Measurements from ENCODE around the gene SPDYC.
A peak's percentile ranks its signal among the peaks of the same experiment; 100 is the strongest.
"Not testable (repeated sequence)": the region's sequence is repeated elsewhere in the genome, so short reads cannot be mapped to it uniquely, and the experiment has no call there.

SPDYC gene

DNA sequence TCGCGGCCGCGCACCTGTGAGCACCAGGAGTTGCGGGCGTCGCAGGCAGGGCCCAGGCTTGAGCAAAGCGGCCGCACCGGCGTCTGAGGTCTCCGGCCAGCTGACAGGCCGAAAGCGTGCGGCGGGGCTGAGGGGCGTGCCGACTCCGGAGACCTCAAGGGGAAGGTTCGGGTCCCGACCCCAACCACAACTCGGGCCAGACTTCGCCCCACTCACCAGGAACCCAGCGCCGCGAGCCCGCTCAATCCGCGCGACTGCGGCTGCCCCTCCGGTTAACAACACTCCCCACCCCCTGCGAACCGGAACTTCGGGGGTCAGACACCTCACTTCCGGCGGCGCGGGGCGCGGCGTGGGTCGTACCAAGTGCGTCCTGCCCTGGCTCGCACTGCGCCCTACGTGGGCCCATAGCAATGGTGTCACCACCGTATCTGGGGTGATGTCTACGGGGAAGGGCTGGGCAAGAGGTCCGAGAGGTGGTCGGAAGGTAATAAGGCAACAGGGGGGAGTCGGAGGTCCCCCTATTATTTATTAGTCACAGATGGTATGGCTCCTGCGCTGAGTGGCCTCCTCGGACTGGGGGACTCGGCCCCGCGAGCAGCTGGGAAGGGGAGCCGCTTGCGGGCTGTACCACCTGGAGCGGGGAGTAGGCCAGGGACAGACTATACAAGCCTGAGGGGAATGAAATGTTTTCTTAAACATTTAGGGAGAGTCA is 35.6 kb upstream of the SPDYC start, which contains the start of gene SYVN1:
Gene SYVN1, minus strand, starts transcription at position 280 of the 712 bp plus-strand sequence. CDS start 918 bp downstream, outside the sequence.
- DNase-seq (ENCODE audit: low read depth): peak; percentile 74

DNA sequence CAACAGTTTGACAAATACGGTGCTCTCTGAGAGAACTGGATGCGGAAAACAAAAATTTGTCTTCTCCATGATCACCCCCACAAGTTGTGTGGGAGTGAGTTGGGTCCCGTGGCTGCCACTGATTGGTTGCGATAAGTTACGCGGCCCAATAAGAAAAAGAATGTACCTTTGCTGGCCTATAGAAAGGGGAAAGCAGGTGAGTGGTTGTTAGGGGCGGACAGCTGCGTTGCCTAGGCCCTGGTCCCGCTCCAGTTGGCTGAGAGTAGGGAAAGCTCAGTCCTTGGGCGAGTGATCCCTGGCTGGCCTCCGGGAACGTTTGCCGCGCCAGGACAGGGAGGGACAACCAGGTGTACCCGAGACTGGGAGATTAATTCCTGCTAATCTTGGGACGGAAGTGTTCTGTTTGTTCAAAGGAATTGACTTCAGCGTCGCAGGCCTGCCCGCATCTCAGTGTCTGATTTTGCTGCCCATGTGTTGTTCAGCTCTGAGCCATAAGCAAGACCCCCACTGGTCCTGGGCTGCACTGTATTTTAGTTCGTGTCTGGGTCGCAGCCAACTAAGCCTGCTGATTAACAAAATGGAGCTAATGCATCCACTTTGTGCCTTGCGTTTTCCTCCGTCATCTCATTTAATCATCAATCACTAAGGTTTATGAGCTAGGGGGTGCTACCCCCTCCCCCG is 34.9 kb upstream of the SPDYC start:
- peak; percentile 91 for DNase-seq (ENCODE audit: low read depth)

- no peak for DNase-seq (ENCODE audit: low read depth)
Measured at GRCh38 chr11:65135633-65136145, 34.3 kb upstream of the SPDYC start.

DNA sequence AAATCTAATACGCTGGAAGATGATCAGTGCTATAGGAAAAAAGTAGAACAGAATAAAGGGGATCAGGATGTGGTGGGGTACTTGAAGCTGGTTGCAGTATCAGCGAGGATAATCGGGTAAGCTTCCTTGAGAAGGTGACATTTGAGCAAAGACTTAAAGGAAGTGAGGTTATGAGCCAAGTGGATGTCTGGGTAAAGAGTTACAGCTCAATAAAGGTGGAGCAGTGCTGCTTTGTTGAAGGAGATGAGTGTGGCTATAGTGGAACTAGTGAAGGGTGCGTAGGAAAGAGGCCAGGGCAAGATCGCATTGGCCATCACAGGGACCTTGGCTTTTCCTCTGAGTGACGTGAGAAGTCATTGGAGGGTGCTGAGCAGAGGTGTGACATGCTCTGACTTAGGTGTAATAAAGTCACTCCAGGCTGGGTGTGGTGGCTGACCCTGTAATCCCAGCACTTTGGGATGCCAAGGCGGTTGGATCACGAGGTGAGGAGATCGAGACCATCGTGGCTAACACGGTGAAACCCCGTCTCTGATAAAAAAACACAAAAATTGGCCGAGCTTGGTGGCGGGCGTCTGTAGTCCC is 33.4 kb upstream of the SPDYC start:
- no peak for DNase-seq (ENCODE audit: low read depth)

DNA sequence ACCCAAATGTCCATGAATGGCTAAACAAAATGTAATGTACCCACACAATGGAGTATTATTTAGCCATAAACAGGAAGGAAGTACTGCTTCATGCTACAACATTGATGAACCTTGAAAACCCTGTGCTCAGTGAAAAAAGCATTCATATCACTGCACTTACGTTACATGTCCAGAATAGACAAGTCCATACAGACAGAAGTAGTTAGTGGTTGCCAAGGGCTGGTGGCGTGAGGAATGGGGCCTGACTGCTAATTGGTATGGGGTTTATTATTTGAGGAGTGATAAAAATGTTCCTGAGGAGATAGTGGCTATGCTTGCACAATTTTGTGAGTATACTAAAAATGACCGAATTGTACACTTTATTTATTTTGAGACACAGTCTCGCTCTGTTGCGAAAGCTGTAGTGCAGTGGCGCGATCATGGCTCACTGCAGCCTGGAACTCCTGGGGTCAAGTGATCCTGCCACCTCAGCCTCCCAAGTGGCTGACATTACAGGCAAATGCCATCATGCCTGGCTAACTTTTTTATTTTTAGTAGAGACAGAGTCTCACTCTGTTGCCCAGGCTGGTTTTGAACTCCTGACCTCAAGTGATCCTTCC is 28.0 kb upstream of the SPDYC start:
- no peak for DNase-seq (ENCODE audit: low read depth)

DNA sequence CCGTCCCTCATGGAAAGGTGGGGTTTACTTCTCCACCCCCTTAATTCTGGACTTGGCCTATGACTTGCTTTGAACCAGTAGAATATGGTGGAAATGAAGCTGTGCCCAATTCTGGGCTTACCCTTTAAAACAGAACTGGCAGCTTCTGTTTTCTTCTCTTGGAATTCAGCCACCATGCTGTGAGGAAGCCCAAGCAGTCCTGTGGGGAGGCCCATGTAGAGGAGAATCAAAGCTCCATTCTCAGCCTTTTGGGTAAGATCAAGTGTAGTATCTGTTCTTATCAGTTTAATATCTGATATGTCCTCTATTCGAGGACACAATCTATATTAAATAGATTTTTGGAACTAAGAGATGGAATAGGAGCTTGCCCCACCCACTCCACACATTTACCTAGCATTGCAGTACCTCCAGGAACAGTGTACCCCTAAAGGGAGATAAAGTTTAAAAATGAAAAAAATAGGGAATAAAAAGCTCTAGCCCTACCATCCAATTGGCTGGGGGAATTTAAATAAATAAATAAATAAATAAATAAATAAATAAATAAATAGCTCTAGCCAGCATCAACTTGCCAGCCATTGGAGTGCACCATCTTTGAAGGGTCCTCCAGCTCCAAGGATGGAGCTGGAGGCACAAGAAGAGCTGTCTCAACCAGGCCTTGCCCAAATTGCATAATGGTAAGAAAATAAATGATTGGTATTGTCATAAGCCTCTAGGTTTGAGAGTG is 22.5 kb upstream of the SPDYC start:
- DNase-seq (ENCODE audit: low read depth): no peak

DNA sequence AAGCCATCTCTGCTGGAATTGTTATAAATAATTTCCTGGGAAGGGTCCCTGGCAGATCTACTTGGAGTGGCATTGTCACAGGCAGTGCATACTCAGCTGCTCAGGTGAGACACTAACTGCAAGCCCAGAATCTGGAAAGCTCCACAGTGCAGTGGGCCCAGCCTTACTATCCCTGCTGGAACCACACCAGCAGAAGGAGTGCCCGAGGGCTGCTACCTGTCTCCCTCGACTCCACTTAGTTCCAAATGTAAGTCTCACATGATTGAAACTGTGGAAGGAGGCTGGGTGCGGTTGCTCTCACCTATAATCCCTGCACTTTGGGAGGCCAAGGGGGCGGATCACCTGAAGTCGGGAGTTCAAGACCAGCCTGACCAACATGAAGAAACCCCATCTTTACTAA is 21.4 kb upstream of the SPDYC start:
- DNase-seq (ENCODE audit: low read depth): no peak

DNA sequence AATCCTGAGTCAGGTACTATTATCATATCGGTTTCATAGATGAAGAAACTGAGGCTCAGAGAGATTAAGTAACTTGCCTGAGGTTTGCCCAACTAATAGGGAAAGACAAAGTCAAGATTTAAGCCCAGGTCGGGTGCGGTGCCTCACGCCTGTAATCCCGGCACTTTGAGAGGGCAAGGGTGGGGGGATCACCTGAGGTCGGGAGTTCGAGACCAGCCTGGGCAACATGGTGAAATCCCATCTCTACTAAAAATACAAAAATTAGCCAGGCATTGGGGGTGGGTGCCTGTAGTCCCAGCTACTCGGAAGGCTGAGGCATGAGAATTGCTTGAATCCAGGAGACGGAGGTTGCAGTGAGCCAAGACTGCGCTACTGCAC is 19.9 kb upstream of the SPDYC start:
- DNase-seq (ENCODE audit: low read depth): not testable (repeated sequence)

DNA sequence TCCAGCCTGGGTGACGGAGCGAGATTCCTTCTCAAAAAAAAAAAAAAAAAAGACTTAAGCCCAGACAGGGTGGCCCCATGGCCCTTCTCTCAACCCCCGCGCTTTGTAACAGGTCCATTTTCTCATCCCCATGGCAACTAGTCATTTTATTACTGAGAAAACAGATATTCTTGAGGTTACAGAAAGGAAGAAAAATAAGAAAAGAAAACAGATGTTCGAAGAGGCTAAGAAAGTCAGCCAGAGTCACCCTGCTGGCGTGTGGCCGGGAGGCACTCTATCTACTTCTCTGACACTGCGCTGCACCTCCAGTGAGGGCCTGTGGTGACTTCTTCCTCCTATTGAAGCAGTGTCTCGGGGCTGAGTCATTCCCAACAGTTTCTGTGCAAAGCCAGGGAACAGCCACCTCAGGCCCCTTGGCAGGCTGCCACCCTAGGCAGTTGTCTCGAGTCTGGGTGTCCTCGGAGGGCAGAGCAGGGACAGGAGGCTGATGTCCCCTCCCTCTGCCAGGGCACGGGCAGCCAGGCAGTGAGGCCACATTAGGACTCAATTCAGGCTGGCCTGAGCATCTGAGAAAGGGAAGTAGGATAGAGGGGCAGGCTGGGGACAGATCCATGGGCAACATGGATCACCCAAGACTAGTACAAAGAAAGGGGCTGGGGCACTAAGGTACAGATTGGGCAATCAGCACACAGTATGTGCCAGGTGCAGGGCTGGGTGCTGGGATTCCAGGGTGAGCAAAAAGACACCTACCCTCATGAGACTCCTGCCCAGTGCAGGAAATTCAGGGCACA is 19.3 kb upstream of the SPDYC start:
- DNase-seq (ENCODE audit: low read depth): peak; percentile 81

DNA sequence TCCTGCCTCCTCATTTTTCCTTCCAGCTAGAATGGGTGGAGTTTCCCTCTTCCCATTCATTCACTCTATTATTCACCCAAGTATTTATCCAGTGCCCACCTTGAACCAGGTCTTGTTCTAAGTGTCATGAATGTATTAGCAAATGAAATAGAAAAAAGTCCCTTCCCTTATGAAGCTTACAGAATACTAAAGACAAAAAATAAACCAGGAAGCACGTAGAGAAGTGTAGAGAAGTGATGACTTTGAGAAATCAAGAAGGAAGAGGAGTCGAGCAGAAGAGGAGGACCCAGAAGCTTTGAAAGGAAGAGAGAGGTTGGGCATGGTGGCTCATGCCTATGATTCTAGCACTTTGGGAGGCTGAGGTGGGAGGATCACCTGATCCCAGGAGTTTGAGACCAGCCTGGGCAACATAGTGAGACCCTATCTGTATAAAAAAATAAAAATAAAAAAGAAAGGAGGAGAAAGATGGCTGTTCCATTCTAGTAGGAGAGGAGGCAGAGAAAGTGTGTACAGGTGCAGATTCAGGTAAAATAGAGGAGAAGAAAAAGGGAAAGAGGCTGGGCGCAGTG is 18.6 kb upstream of the SPDYC start:
- no peak for DNase-seq (ENCODE audit: low read depth)

DNA sequence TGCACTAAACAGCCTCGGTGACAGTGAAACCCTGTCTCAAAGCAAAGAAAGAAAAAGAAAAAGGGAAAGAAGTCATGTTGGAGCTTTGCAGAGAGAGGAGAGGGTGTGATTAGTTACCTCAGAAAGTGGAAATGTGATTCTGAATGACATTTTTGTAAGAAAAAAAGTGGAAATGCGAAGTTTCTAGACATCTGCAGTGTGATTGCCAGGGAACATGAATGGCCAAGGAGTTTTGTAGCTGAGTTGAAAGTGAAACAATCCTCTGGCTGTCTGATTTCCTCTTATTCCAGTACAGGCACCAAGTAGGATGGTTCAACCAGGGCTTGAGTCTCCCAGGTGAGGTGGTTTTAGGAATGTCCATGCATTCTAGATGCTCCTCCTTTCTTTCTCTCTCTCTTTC is 17.9 kb upstream of the SPDYC start:
- DNase-seq (ENCODE audit: low read depth): no peak

DNA sequence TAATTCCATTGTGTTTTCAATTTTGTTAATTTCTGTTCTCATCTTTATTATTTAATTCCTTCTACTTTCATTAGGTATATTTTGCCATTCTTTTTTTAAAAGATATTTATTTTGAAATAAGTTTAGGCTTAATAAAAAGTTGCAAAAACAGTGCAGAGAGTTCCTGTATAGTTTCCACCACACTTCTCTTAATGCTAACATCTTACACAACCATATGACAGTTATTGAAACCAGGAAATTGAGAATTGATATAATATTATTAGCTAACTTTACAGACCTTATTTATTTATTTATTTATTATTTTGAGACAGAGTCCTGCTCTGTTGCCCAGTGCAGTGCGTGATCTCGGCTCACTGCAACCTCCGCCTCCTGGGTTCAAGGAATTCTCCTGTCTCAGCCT is 13.8 kb upstream of the SPDYC start:
- no peak for DNase-seq (ENCODE audit: low read depth)

DNA sequence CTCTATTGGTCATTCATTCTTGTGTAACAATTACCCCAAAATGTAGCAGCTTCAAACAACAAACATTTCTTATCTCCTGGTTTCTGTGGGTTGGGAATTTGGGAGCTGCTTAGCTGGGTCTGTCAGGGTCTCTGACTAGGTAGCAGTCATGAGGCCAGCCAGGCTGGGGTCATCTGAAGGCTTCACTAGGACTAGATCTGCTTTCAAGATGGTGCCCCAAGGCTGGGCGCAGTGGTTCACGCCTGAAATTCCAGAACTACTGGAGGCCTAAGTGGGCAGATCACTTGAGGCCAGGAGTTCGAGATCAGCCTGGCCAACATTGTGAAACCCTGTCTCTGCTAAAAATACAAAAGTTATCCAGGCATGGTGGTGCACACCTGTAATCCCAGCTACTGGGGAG is 13.1 kb upstream of the SPDYC start:
- no peak for DNase-seq (ENCODE audit: low read depth)

DNA sequence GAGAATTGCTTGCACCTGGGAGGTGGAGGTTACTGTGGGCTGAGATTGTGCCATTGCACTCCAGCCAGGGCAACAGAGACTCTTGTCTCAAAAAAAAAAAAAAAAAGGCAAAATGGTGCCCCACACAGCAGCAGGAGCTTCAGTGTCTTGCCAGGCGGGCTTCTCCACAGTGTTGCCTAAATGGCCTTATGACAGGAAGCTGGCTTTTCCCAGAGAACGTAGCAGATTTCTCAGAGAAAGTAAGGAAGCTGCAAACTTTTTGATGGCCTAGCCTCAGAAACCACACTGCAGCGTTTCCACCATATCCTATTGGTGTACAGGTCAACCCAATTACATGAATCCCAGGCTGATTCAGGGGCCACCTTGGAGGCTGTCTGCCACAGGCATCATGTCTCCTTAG is 12.7 kb upstream of the SPDYC start:
- no peak for DNase-seq (ENCODE audit: low read depth)

DNA sequence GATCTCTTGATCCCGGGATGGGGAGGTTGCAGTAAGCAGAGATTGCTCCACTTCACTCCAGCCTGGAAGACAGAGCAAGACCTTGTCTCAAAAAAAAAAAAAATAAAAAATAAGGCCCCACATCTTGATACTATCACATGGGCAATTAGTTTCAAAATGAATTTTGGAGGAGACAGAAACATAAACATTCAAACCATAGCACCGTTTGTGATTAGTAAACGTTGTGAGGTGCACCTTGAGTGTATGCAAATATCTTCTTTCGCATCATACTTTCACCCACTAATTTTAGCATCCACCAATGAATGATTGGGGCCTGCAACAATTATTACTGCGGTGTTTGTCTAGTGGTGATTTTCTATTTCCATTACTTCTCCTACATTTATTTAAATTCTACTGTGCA is 11.0 kb upstream of the SPDYC start:
- DNase-seq (ENCODE audit: low read depth): no peak

GRCh38 chr11:65160643-65161042 is 9.4 kb upstream of the SPDYC start:
- no peak for DNase-seq (ENCODE audit: low read depth)

GRCh38 chr11:65163684-65164083 is 6.3 kb upstream of the SPDYC start:
- DNase-seq (ENCODE audit: low read depth): no peak

GRCh38 chr11:65165410-65166317 is 4.4 kb upstream of the SPDYC start:
- no peak for DNase-seq (ENCODE audit: low read depth)

DNA sequence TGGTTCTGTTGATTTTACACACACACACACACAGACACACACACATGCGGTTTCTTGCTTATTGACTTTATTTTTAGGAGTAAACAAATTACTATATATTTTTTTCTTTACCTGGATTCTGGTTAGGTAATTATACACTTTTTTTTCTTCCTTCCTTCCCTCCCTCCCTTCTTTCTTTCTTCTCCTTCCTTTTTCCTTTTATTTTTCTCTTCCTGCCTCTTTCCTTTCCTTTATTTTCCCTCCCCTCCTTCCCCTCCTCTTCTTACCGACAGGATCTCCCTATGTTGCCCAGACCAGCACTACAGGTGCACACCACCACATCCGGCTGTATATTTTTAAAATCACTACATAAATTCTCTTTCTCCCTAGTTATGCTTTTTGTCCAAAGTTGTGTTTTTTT is 3.1 kb upstream of the SPDYC start:
- DNase-seq (ENCODE audit: low read depth): no peak

GRCh38 chr11:65167656-65168055 is 2.4 kb upstream of the SPDYC start:
- no peak for DNase-seq (ENCODE audit: low read depth)

Measured in GM04504 (cell line).